Psoas muscle (tissue), 8 donors: ENCODE results near the gene C1orf21. TPM values are rescaled to one million over a fixed set of nuclear protein-coding genes. Genes with fewer than 3 reads are reported as not detected.

ENCODE experiments used
- ATAC-seq, 4 donors: fragments of 200-7000 bp; cut with Tn5 transposase; one replicate each; pipeline ENCODE4 v1.9.1; 2020; ENCODE audit warnings: moderate library complexity in 3 of 4, mild to moderate bottlenecking in 2 of 4
- DNase-seq, 2 donors: peaks; one replicate each; pipeline ENCODE4 v3.0.0-alpha.2; 2020
- H3K27ac ChIP-seq: fragments of 200-600 bp; one replicate; pipeline ENCODE4 v1.8.0; 2022
- H3K27me3 ChIP-seq, 3 donors: fragments of 200-600 bp in 1 of 3; one replicate each; pipeline versions ENCODE4 v1.6.1 to v1.8.0; 2013 to 2022; ENCODE audit warnings: low read length in 2 of 3, mild to moderate bottlenecking in 2 of 3, moderate library complexity in 1 of 3; ENCODE audit not compliant: insufficient read depth in 3 of 3
- H3K36me3 ChIP-seq, 2 donors: fragments of 200-600 bp in 1 of 2; one replicate each; pipeline versions ENCODE4 v1.6.1 to v1.8.0; 2013 to 2022; ENCODE audit warnings: low read depth in 1 of 2, mild to moderate bottlenecking in 1 of 2, moderate library complexity in 1 of 2; ENCODE audit not compliant: insufficient read depth in 1 of 2
- H3K4me1 ChIP-seq: fragments of 200-600 bp; one replicate; pipeline ENCODE4 v1.8.0; 2022
- H3K4me3 ChIP-seq: fragments of 200-600 bp; one replicate; pipeline ENCODE4 v1.8.0; 2022; ENCODE audit warnings: mild to moderate bottlenecking
- H3K9me3 ChIP-seq: fragments of 200-600 bp; one replicate; pipeline ENCODE4 v1.8.0; 2022
- CTCF ChIP-seq: fragments of 200-600 bp; IDR thresholded peaks from one replicate; pipeline ENCODE4 v1.8.0; 2022; ENCODE audit warnings: antibody characterized with exemption
- whole genome bisulfite sequencing, 3 donors: extraction: QIAGEN DNeasy Blood & Tissue Kit; methylation state at CpG; one replicate each; pipeline versions ENCODE4 v1.1.6 to v1.1.7; 2013; 5-methylcytosine and 5-hydroxymethylcytosine counted together
- intact Hi-C, 2 donors: fragments of 100-400 bp; cut with DNase I; formaldehyde crosslinking; loops; one replicate each; pipeline versions ENCODE4 v1.11.0 to v1.14.2; 2022
- polyA plus RNA-seq, 3 donors: library from polyadenylated mRNA; stranded (reverse); fragments of 200-250 nt; gene quantifications; one replicate each; pipeline ENCODE4 v1.2.3, GENCODE V29; 2013
- total RNA-seq, 4 donors: library from RNA; stranded (reverse); fragmentation: NEBNext Ultra II Directional in 2 of 4; extraction: Animal tissue kit (Norgen Biotek cat#: 25700) in 2 of 4; gene quantifications; one replicate each; pipeline versions ENCODE4 v1.2.1 to v1.2.4, GENCODE V29; 2021 to 2023
- donor health status: healthy with polysubstance abuse.
- donor health status: DM: no; HTN: no; CAD: no; lungs with moderate emphysema.
- donor health status: Bipolar disorder and iron deficiency.
- donor health status: healthy.
- donor health status: DM: yes; HTN: yes; CAD: no.
- donor health status: DM: no; HTN: no; CAD: no.
- donor health status: DM: no; HTN: no; CAD: no.
- donor health status: DM: yes; HTN: yes; CAD: no.

C1orf21 gene
- total and polyA plus RNA-seq, 7 donors = 55.5 to 216 (median 171) TPM

GRCh38 chr1:184465489-184466146 is 78.8 kb downstream of the C1orf21 start:
- Histone ChIP-seq H3K9me3 (peaks cover under 1% of the 10 kb centered on the region), H3K27me3 (no peaks in the 10 kb centered on the region), H3K4me3 (no peak overlapping the region), H3K4me1 (peaks cover 39% of the 10 kb centered on the region), H3K36me3 (no peaks in the 10 kb centered on the region), H3K27ac (peak overlapping the region; percentile 31)
- no peak for DNase-seq
- peak; percentile 13 for TF ChIP-seq CTCF
- 62 to 84% (median 72%) methylated on average over 7 of the region's 7 CpGs for WGBS, 3 donors
- peak in 2 of 4 donors; percentile 50 to 51 for ATAC-seq
- intact Hi-C loops = no loop called here

GRCh38 chr1:184467295-184467694 is 80.5 kb downstream of the C1orf21 start:
- H3K27me3 ChIP-seq = no peaks in the 10 kb centered on the region
- H3K4me3 ChIP-seq = no peak overlapping the region
- no peak for TF ChIP-seq CTCF
- intact Hi-C loops = no loop called here
- H3K9me3 ChIP-seq = peaks cover 6% of the 10 kb centered on the region
- DNase-seq (no peak), ATAC-seq (peak in 1 of 4 donors; percentile 17)
- H3K36me3 ChIP-seq = no peaks in the 10 kb centered on the region
- peaks cover 34% of the 10 kb centered on the region for H3K4me1 ChIP-seq
- peak overlapping the region; percentile 3 for H3K27ac ChIP-seq

GRCh38 chr1:184469396-184469795 is 82.6 kb downstream of the C1orf21 start:
- DNase-seq (no peak), ATAC-seq (no peak)
- Histone ChIP-seq H3K27ac (no peak overlapping the region), H3K4me1 (peaks cover 23% of the 10 kb centered on the region), H3K27me3 (no peaks in the 10 kb centered on the region), H3K9me3 (peaks cover 26% of the 10 kb centered on the region), H3K4me3 (no peak overlapping the region), H3K36me3 (no peaks in the 10 kb centered on the region)
- no peak for TF ChIP-seq CTCF
- 67 to 88% (median 70%) methylated on average over 1 of the region's 1 CpG for WGBS, 3 donors
- intact Hi-C loops = no loop called here

- Histone ChIP-seq H3K27me3 (no peaks in the 10 kb centered on the region), H3K27ac (peak overlapping the region; percentile 63), H3K36me3 (peaks cover 0 to 2% of the 10 kb centered on the region in 2 donors), H3K9me3 (peaks cover 30% of the 10 kb centered on the region), H3K4me3 (no peak overlapping the region), H3K4me1 (peaks cover 18% of the 10 kb centered on the region)
- 27 to 56% (median 34%) methylated on average over 5 of the region's 5 CpGs for WGBS, 3 donors
- intact Hi-C loops = no loop called here
- DNase-seq (no peak), ATAC-seq (peak in 2 of 4 donors; percentile 4 to 17)
- no peak for TF ChIP-seq CTCF
Measured at GRCh38 chr1:184471686-184472085, 84.9 kb downstream of the C1orf21 start.

GRCh38 chr1:184472136-184472535 is 85.3 kb downstream of the C1orf21 start:
- intact Hi-C loops = no loop called here
- DNase-seq (no peak), ATAC-seq (peak; percentile 47 to 81 (median 70))
- Histone ChIP-seq H3K27me3 (no peaks in the 10 kb centered on the region), H3K9me3 (peaks cover 30% of the 10 kb centered on the region), H3K4me1 (peaks cover 14% of the 10 kb centered on the region), H3K4me3 (no peak overlapping the region), H3K36me3 (peaks cover 0 to 7% of the 10 kb centered on the region in 2 donors), H3K27ac (peak overlapping the region; percentile 63)
- WGBS, 3 donors = 16 to 47% (median 16%) methylated on average over 2 of the region's 2 CpGs
- TF ChIP-seq CTCF = no peak
